Measurements from ENCODE around the gene TIAL1. TPM values are rescaled to one million over a fixed set of nuclear protein-coding genes. Genes with fewer than 3 reads are reported as not detected.

TIAL1 gene
- total and polyA plus RNA-seq, 2 of the 13 experiments (the other 11 are each of a cell fraction or from before 2014, with no cell fraction given) = 31.5 to 148 TPM

DNA sequence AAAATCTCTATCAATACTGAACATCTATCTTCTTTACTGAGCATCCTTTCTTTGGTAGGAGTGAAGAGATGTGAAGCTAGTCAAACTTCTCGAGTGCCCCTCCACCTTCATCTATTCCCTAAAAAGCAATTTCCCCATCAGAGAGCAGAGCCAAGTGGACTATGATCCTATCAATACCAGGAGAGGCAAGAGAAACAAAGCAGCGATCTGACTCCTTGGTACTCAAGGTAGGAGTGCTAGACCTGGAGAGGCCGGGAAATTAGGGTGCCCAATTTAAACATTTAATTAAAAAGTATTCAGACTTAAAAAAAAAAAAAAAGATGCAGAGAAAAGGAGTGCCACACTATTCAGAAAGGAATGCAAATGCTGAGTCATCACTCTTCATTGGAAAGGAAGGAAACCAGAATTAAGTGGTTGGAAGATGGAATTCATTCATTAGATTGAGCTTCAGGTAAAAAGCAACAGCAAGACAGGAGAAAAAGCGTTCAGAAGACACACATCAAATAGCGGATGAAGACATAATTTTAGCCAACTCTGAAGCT, 1.6 kb downstream of the TIAL1 start (continued):
- TF ChIP-seq HNF4G (IDR thresholded peaks at IDR 0.05; ENCODE audit: borderline replicate concordance, low read depth, low read length) = peak; percentile 56; the same call in 1 of the 2 replicates
- TF ChIP-seq HNF4G (CRISPR knock-in tag; IDR thresholded peaks at IDR 0.05; ENCODE audit: borderline replicate concordance, low read depth) = no peak
- peak; percentile 76 for TF ChIP-seq MAFG (CRISPR knock-in tag; IDR thresholded peaks at IDR 0.05)
- peak; percentile 99 for TF ChIP-seq MAFF (IDR thresholded peaks at IDR 0.05; ENCODE audit: low read depth, low read length)
- TF ChIP-seq ARID5B (CRISPR knock-in tag; IDR thresholded peaks at IDR 0.05) = 0 out of 2 replicates have a peak, but pooled peaks have one; percentile 14
- TF ChIP-seq LCORL (IDR thresholded peaks at IDR 0.05) = peak; percentile 6; the same call in 1 of the 2 replicates
- no peak for TF ChIP-seq LCORL (CRISPR knock-in tag; IDR thresholded peaks at IDR 0.05)
- TF ChIP-seq BCL6 (CRISPR knock-in tag; IDR thresholded peaks at IDR 0.05) = peak; percentile 82
- peak; percentile 52; the same call in 1 of the 2 replicates for TF ChIP-seq SSRP1 (CRISPR knock-in tag; IDR thresholded peaks at IDR 0.05)
- 0 out of 2 replicates have a peak, but pooled peaks have one; percentile 22 for TF ChIP-seq HOXA5 (CRISPR knock-in tag; IDR thresholded peaks at IDR 0.05)
- TF ChIP-seq, protein P1, sequence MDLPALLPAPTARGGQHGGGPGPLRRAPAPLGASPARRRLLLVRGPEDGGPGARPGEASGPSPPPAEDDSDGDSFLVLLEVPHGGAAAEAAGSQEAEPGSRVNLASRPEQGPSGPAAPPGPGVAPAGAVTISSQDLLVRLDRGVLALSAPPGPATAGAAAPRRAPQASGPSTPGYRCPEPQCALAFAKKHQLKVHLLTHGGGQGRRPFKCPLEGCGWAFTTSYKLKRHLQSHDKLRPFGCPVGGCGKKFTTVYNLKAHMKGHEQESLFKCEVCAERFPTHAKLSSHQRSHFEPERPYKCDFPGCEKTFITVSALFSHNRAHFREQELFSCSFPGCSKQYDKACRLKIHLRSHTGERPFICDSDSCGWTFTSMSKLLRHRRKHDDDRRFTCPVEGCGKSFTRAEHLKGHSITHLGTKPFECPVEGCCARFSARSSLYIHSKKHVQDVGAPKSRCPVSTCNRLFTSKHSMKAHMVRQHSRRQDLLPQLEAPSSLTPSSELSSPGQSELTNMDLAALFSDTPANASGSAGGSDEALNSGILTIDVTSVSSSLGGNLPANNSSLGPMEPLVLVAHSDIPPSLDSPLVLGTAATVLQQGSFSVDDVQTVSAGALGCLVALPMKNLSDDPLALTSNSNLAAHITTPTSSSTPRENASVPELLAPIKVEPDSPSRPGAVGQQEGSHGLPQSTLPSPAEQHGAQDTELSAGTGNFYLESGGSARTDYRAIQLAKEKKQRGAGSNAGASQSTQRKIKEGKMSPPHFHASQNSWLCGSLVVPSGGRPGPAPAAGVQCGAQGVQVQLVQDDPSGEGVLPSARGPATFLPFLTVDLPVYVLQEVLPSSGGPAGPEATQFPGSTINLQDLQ (CRISPR knock-in tag; IDR thresholded peaks at IDR 0.05) = no peak
- TF ChIP-seq CHD4 (IDR thresholded peaks at IDR 0.05; ENCODE audit: borderline replicate concordance, low read length) = 0 out of 2 replicates have a peak, but pooled peaks have one; percentile 35

All from HepG2 (cell line).